ENCODE measurements around the gene NXNL1.

DNA sequence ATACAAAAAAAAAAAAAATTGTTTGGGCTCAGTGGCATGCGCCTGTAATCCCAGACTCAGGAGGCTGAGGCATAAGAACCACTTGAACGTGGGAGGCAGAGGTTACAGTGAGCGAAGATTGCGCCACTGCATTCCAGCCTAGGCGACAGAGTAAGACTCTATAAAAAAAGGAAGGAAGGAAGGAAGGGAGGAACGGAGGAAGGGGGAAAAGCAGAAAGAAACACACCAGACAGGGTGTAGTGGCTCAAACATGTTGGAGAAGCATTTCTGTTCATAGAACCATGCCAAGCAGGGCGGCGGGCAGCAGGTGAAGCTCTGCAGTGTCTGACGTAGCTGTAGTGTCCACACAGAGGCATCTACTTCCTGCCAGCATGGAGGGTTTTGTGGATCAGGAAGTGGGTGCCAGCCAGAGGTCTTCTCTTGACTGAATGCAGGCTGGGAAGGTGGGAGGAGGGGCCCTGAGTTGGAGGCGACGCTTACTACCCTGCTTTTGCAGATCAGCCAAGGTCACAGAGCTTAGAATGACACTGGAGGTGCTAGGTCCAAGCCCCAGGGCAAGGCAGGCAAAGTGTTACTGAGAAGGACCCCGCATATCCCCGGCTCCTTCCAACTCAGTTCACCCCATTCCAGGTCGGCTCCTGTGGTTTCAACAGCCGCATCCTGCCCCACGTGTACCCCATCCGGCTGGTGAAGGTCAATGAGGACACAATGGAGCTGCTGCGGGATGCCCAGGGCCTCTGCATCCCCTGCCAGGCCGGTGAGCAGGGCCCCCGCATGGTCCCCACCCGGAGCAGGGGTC is 39.1 kb upstream of the NXNL1 start:
- TF ChIP-seq, protein P1, sequence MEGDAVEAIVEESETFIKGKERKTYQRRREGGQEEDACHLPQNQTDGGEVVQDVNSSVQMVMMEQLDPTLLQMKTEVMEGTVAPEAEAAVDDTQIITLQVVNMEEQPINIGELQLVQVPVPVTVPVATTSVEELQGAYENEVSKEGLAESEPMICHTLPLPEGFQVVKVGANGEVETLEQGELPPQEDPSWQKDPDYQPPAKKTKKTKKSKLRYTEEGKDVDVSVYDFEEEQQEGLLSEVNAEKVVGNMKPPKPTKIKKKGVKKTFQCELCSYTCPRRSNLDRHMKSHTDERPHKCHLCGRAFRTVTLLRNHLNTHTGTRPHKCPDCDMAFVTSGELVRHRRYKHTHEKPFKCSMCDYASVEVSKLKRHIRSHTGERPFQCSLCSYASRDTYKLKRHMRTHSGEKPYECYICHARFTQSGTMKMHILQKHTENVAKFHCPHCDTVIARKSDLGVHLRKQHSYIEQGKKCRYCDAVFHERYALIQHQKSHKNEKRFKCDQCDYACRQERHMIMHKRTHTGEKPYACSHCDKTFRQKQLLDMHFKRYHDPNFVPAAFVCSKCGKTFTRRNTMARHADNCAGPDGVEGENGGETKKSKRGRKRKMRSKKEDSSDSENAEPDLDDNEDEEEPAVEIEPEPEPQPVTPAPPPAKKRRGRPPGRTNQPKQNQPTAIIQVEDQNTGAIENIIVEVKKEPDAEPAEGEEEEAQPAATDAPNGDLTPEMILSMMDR (IDR thresholded peaks at IDR 0.05; ENCODE audit: low read depth, low read length, missing input control) = no peak
- TF ChIP-seq TAF1 (conservative IDR thresholded peaks at IDR 0.05) (no peak), RAD21 (IDR thresholded peaks at IDR 0.05) (no peak), GABPA (IDR thresholded peaks at IDR 0.05 in 1 of 2, conservative IDR thresholded peaks at IDR 0.05 in 1 of 2) (no peak), YY1 (IDR thresholded peaks at IDR 0.05) (no peak), EGR1 (IDR thresholded peaks at IDR 0.05; ENCODE audit: low read depth in 2 of 2) (no peak), SP1 (IDR thresholded peaks at IDR 0.05) (no peak), FOXA1 (IDR thresholded peaks at IDR 0.05) (no peak), JUND (IDR thresholded peaks at IDR 0.05) (no peak)
- TF ChIP-seq, protein P2, sequence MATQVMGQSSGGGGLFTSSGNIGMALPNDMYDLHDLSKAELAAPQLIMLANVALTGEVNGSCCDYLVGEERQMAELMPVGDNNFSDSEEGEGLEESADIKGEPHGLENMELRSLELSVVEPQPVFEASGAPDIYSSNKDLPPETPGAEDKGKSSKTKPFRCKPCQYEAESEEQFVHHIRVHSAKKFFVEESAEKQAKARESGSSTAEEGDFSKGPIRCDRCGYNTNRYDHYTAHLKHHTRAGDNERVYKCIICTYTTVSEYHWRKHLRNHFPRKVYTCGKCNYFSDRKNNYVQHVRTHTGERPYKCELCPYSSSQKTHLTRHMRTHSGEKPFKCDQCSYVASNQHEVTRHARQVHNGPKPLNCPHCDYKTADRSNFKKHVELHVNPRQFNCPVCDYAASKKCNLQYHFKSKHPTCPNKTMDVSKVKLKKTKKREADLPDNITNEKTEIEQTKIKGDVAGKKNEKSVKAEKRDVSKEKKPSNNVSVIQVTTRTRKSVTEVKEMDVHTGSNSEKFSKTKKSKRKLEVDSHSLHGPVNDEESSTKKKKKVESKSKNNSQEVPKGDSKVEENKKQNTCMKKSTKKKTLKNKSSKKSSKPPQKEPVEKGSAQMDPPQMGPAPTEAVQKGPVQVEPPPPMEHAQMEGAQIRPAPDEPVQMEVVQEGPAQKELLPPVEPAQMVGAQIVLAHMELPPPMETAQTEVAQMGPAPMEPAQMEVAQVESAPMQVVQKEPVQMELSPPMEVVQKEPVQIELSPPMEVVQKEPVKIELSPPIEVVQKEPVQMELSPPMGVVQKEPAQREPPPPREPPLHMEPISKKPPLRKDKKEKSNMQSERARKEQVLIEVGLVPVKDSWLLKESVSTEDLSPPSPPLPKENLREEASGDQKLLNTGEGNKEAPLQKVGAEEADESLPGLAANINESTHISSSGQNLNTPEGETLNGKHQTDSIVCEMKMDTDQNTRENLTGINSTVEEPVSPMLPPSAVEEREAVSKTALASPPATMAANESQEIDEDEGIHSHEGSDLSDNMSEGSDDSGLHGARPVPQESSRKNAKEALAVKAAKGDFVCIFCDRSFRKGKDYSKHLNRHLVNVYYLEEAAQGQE (IDR thresholded peaks at IDR 0.05) = no peak
- TF ChIP-seq, protein P3, sequence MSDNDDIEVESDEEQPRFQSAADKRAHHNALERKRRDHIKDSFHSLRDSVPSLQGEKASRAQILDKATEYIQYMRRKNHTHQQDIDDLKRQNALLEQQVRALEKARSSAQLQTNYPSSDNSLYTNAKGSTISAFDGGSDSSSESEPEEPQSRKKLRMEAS (IDR thresholded peaks at IDR 0.05) = no peak
- TF ChIP-seq, protein P4, sequence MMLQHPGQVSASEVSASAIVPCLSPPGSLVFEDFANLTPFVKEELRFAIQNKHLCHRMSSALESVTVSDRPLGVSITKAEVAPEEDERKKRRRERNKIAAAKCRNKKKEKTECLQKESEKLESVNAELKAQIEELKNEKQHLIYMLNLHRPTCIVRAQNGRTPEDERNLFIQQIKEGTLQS (IDR thresholded peaks at IDR 0.05) = no peak
- TF ChIP-seq, protein P5, sequence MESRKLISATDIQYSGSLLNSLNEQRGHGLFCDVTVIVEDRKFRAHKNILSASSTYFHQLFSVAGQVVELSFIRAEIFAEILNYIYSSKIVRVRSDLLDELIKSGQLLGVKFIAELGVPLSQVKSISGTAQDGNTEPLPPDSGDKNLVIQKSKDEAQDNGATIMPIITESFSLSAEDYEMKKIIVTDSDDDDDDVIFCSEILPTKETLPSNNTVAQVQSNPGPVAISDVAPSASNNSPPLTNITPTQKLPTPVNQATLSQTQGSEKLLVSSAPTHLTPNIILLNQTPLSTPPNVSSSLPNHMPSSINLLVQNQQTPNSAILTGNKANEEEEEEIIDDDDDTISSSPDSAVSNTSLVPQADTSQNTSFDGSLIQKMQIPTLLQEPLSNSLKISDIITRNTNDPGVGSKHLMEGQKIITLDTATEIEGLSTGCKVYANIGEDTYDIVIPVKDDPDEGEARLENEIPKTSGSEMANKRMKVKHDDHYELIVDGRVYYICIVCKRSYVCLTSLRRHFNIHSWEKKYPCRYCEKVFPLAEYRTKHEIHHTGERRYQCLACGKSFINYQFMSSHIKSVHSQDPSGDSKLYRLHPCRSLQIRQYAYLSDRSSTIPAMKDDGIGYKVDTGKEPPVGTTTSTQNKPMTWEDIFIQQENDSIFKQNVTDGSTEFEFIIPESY (IDR thresholded peaks at IDR 0.05) = no peak
